Right hindlimb (tissue), 1 donor: ENCODE data around the gene HBD.

Source experiments
- DNase-seq: peaks from one replicate; pipeline ENCODE4 v3.0.0-alpha.2; 2018

The HBD gene

DNA sequence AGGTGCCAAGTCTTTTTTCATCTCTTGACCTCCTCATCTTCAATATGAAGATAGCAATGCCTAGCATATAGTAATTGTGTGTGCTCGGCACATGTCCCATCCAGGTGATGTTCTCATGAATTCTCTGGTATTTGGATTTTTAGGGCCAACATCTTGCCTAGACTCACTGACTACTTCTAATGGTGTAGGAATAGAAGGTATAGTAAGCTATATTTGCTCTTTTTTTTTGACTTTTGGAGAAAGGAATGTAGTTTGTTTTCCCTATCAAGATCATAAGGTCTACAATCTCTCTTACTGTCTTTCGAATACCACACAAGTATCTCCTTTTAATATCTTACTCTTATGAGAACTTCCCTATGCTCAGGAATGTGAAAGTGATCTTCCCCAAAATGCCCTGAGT lies 3.2 kb downstream of the HBD start:
- no peak for DNase-seq

DNA sequence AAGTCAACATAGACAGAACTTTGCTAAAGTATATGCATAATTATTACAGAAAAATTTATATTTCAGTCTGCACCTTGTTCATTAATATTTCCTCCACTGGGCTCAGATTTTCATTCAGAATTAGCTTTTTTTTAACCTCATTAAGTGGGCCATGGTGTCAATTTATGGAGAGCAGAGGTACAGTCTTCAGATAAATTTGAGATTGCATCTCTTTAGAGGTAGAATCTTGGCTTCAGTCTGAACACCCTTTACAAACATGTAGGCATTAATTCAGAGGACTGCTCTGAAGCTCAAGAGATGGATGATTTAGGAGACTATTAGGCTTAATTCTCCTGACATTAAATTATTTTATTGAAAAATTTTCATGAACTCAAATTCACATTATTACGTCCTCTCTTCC lies 4.0 kb downstream of the HBD start:
- DNase-seq = no peak

DNA sequence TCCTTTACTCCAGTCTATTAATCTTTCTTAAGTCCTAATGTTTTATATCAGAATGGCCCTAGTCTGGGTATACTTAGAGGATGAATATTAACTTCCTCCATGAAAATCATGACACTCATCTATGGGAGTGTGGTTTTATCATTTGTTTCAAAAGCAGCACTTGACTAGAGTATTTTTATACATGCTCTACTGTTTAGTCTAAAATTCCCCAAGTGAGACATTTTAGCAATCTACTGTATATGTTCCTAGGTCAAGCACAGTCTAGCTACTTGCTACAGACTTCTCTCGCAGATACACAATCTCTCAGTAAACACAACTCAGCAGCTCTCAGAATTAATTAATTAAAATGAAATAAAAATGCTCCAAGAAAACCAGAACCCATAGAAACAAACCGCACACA lies 4.5 kb downstream of the HBD start:
- DNase-seq = no peak

DNA sequence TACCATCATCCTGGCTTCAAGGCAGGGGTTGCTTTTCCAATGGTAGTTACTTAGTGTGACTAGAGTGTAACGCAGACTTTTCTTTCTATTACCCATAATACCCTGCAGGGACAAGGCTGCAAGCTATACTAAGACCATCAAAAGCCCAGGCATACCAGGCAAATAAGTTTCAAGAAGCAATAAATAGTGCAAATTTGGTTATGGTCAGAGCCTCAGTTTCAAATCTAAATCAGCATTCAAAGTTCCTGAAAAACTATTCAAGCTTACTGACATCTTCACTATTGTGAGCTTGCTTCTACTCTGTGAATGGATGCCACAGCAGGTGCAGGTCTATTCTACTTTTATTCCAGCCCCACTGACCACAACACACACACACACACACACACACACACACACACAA lies 4.9 kb downstream of the HBD start:
- DNase-seq = no peak

DNA sequence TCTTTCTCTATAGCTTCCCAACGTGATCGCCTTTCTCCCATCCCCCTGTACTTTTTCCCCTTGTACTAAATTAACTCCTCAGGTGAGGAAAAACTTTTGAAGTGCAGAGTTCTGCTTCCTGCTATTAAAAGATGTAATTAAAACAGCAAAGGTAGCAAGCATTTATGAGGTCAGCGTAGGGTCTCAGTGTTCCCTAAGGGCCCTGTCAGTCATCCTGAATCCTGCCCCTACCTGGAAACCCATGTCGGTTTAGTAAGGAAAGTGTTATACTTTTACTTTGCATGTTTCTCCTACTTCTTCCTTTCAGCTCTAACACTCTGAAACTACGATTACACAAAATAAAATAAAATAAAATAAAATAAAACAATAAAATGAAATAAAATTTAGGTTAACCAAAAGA lies 6.2 kb downstream of the HBD start:
- DNase-seq = no peak

DNA sequence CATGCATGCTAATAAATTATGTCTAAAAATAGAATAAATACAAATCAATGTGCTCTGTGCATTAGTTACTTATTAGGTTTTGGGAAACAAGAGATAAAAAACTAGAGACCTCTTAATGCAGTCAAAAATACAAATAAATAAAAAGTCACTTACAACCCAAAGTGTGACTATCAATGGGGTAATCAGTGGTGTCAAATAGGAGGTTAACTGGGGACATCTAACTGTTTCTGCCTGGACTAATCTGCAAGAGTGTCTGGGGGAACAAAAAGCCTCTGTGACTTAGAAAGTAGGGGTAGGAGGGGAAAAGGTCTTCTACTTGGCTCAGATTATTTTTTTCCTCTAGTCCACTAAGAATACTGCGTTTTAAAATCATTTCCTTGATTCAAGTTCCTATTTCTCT lies 6.6 kb downstream of the HBD start:
- DNase-seq = no peak

DNA sequence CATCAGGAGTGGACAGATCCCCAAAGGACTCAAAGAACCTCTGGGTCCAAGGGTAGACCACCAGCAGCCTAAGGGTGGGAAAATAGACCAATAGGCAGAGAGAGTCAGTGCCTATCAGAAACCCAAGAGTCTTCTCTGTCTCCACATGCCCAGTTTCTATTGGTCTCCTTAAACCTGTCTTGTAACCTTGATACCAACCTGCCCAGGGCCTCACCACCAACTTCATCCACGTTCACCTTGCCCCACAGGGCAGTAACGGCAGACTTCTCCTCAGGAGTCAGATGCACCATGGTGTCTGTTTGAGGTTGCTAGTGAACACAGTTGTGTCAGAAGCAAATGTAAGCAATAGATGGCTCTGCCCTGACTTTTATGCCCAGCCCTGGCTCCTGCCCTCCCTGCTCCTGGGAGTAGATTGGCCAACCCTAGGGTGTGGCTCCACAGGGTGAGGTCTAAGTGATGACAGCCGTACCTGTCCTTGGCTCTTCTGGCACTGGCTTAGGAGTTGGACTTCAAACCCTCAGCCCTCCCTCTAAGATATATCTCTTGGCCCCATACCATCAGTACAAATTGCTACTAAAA lies 7.5 kb downstream of the HBD start, which contains the start of gene HBB:
Gene HBB (minus strand): TSS at position 340 of the 579 bp plus-strand sequence. CDS start 50 bp downstream, at position 290.
- no peak for DNase-seq

DNA sequence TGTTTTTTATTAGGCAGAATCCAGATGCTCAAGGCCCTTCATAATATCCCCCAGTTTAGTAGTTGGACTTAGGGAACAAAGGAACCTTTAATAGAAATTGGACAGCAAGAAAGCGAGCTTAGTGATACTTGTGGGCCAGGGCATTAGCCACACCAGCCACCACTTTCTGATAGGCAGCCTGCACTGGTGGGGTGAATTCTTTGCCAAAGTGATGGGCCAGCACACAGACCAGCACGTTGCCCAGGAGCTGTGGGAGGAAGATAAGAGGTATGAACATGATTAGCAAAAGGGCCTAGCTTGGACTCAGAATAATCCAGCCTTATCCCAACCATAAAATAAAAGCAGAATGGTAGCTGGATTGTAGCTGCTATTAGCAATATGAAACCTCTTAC lies 8.8 kb downstream of the HBD start:
- no peak for DNase-seq

DNA sequence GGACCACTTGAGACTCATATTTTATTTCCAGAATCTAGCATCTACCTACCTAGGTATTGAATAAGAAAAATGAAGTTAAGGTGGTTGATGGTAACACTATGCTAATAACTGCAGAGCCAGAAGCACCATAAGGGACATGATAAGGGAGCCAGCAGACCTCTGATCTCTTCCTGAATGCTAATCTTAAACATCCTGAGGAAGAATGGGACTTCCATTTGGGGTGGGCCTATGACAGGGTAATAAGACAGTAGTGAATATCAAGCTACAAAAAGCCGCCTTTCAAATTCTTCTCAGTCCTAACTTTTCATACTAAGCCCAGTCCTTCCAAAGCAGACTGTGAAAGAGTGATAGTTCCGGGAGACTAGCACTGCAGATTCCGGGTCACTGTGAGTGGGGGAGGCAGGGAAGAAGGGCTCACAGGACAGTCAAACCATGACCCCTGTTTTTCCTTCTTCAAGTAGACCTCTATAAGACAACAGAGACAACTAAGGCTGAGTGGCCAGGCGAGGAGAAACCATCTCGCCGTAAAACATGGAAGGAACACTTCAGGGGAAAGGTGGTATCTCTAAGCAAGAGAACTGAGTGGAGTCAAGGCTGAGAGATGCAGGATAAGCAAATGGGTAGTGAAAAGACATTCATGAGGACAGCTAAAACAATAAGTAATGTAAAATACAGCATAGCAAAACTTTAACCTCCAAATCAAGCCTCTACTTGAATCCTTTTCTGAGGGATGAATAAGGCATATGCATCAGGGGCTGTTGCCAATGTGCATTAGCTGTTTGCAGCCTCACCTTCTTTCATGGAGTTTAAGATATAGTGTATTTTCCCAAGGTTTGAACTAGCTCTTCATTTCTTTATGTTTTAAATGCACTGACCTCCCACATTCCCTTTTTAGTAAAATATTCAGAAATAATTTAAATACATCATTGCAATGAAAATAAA lies 9.5 kb downstream of the HBD start:
- DNase-seq = no peak

DNA sequence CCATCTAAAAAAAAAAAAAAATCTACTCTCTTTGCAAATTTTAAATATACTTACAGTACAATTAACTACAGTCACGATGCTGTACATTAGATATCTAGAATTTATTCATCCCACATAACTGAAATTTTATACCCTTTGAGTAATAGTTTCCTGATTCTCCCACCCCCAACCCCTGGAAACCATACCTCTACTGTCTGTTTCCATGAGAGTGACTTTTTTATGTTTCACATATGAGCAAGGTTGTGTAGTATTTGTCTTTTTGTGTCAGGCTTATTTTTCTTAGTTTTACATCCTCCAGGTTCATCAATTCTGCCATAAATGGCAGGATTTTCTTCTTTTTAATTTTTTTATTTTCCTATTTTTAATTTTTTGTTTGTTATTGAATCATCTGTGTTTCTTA lies 10.6 kb downstream of the HBD start:
- DNase-seq = no peak

DNA sequence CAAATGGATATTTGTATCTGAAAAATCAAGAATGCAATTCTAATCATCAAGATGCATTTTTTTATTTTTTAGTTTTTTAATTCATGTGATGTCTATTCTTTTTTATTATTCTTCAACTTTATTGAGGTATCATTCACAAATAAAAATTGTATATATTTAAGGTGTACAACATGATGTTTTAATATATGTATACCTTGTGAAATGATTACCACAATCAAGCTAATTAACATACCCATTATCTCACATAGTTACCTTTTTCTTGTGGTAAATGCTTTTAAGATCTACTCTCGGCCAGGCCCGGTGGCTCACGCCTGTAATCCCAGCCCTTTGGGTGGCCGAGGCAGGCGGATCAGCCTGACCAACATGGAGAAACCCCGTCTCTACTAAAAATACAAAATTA lies 11.1 kb downstream of the HBD start:
- DNase-seq = no peak

DNA sequence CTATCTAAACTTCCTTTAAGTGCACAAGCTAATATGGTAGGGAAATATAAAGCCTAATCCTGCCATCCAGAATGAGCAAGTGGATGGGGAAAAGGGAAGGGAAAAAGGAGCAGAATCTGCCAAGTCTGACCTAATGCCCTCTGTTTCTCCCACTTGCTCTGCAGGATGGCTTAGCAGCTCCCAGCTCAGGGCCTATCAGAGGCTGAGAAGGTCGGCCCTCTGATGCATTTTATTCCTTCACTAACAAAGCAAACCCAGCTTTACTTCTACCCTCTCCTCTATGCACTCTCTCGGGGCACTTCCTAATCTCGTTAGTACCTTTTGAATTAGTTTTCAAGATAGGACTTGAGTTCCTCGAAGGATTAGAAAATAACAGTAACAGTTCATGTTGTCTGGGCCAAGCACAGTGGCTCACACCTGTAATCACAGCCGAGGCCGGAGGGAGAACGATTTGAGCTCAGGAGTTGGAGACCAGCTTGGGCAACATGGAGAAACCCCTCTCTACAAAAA lies 23.9 kb downstream of the HBD start:
- DNase-seq = no peak

DNA sequence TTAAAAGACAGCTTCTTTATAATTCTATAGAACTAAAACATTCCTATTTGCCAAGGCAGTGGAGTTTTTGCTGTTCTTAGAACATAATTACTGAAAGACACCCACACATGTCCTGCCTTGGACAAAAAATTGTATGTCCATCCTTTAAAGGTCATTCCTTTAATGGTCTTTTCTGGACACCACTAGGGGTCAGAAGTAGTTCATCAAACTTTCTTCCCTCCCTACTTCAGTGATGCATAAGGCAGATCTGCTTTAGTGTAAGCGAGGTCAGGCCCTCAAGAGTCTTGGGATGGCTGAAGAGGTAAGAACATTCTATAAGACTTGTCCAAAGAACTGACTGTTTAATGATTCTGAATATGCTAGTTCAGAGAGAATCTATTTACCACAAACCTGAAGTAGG lies 29.5 kb downstream of the HBD start:
- no peak for DNase-seq

DNA sequence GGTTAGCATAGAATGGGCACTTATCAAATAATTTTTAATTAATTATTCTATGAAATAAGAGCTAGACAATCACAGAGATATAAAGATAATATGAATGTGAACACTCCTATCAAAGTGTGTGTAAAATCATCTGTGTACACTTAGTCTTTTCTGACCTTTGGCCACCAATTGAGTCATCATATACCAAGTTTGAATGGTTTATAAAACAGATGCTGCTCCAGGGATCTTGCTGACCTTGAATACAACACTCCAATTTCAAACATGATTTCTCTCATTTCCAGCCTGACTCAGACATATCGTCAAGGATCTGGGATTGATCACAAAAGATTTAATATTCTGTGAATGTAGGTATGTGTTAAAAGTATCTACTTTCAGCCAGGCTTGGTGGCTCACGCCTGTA lies 30.9 kb downstream of the HBD start:
- no peak for DNase-seq

DNA sequence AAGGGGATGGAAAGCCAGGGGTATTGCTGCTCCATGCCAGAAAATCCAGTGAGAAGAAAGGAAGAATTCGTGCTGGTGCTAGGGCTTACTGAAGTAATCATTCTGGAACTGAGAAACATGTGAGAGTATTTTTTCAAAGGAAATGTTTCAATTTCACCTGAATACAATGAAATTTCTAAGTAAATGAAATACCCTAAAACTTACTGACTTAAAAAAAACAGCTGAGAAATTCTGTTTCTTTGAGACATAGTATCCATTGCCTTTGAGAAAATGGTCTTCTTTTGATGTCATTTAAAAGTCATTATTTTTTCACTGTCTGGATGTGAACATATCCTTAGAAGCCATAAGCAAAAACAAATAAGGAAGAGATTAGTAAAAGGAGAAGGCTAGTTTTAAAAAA lies 33.7 kb downstream of the HBD start, which contains the start of gene OR51V1:
Gene OR51V1 (minus strand): TSS at position 101 of the 400 bp plus-strand sequence. CDS start 0 bp downstream, at position 101.
- DNase-seq = no peak

DNA sequence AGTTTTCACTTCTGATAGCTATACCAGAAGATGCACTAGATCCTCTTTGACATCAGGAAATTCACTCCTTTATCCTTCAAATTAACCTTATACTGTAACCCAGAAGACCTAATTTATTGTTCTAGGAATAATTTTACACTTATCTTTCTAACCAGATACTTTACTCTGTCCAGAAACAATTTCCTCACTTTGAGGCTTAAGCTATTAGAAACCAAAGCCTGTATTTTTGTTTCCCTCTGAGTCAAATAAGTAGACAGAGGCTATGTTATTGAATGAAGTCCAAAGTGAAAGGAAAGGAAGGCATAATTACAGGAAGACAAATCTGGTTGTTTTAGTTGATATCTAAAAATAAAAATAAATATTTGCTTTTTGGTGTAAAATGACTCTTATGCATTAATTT lies 36.0 kb downstream of the HBD start:
- no peak for DNase-seq

DNA sequence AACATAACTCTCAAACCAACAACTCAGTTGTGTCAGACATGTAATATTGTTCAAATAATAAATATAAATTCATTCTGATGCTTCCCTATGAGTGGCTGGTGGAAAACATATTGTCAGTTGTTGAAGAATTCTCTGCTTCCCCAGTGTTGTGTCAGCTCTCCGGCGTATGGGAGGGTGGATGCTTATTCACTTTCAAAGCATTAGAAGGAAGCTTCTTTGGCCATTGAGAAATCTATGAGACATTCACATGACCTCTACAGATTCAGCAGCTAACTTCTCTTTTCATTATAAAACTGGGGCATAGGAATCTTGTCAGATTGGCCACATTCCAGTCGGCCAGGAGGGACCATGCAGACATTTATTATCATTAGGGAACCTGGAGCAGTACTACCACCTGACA lies 36.7 kb downstream of the HBD start:
- no peak for DNase-seq

DNA sequence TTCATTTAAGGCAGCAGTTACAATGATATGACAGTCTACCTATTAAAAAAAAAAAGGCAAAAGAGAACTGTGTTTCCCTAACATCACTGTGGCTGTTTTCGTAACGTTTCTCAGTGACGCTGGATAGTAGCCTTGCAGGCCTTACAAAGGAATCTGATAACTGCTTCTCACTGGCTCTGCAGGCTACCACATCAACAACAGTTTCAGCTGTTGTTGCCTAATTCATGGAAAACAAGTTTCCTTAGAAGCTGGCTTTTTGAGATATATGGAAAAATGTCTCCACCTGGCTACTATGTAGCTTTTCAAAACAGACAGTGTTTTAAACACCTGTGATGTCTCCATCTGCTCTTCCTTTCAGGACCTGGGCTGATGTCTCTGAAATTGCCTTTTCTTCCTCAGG lies 37.6 kb downstream of the HBD start:
- DNase-seq = no peak

DNA sequence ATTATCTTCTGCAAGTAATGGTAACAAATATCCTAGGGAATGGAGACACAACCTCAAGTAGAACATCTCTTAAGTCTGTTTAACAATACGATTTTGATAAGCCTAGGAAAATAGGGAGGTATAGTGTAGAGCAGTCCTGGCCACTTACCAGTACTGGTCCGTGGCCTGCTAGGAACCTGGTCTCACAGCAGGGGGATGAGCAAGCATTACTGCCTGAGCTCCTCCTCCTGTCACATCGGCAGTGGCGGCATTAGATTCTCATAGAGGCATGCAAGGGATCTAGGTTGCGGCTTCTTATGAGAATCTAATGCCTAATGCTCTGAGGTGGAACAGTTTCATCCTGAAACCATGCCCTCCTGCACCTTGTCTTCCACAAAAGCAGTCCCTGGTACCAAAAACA lies 38.2 kb downstream of the HBD start:
- DNase-seq = no peak

DNA sequence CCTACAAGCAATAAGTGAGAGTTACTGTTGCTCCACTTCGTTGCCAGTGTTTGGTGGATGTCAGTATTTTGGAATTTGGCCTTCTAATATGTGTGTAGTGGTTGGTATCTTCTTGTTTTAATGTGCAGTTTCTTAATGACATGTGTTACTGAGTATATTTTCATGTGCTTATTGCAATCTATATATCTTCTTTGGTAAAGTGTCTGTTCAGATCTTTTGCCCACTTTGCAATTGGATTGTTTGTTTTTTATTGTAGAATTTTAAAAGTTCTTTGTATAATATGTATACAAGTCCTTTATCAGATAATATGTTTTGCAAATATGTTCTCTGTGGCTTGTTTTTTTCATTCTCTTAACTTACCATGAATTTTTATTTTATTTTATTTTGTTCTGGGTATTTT lies 41.5 kb downstream of the HBD start:
- no peak for DNase-seq

DNA sequence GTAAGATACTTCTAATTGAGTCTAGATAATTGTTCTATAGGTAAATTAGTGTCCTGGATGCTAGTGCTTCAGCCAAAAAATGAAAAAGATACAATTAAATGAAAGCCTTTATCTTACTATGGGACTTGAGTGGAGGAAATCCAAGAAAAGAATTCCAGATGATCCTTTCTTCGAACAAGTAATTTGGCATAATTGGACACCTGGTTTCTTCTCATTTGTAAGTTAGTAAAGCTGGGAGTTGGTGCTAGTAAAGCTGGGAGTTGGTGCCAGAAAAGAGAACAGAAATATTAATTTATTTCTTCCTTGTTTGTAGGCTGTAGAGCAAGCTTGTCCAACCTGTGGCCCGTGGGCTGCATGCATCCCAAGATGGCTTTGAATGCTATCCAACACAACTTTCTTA lies 46.1 kb downstream of the HBD start:
- no peak for DNase-seq
